Hepatocyte (in vitro differentiated cells): ENCODE data around the gene DNAJC5.

ENCODE experiments used
- CTCF ChIP-seq: fragments of 200-600 bp; sonication (generic); IDR thresholded peaks from 2 replicates; pipeline ENCODE4 v1.5.1; 2016; ENCODE audit warnings: antibody characterized with exemption, mild to moderate bottlenecking; ENCODE audit not compliant: poor library complexity
- EZH2 ChIP-seq: fragments of 200-600 bp; sonication (generic); IDR thresholded peaks from 2 replicates; pipeline ENCODE4 v1.6.1; 2016; ENCODE audit warnings: antibody characterized with exemption, mild to moderate bottlenecking, borderline replicate concordance
- EZH2phosphoT487 ChIP-seq: fragments of 200-600 bp; sonication (generic); IDR thresholded peaks from one replicate; pipeline ENCODE4 v1.6.1; 2018; ENCODE audit warnings: antibody characterized with exemption, mild to moderate bottlenecking, low read depth, moderate library complexity; ENCODE audit not compliant: unreplicated experiment, severe bottlenecking

- no peak for TF ChIP-seq CTCF
- no peak for TF ChIP-seq EZH2phosphoT487
- TF ChIP-seq EZH2 = no peak
Measured at GRCh38 chr20:63881451-63882226, 13.3 kb upstream of the DNAJC5 start.
